Measurements from ENCODE around the gene CARS1.

Gene CARS1

GRCh38 chr11:2990617-2991451 is 66.4 kb downstream of the CARS1 start:
- DNase-seq = no peak

- DNase-seq = no peak
Observed at GRCh38 chr11:2989551-2989950, 67.7 kb downstream of the CARS1 start.

- DNase-seq = no peak
Observed at GRCh38 chr11:2989006-2989405, 68.2 kb downstream of the CARS1 start.

GRCh38 chr11:2987881-2988861 is 69.1 kb downstream of the CARS1 start:
- no peak for DNase-seq

GRCh38 chr11:2983908-2984307 is 73.3 kb downstream of the CARS1 start:
- DNase-seq = no peak

GRCh38 chr11:2982214-2982613 is 75.0 kb downstream of the CARS1 start:
- no peak for DNase-seq

GRCh38 chr11:2981130-2981529 is 76.1 kb downstream of the CARS1 start:
- DNase-seq = no peak

- DNase-seq = no peak
Observed at GRCh38 chr11:2980168-2980840, 76.9 kb downstream of the CARS1 start.

GRCh38 chr11:2977113-2977512 is 80.1 kb downstream of the CARS1 start:
- DNase-seq = no peak

GRCh38 chr11:2976294-2977063 is 80.7 kb downstream of the CARS1 start:
- no peak for DNase-seq

- no peak for DNase-seq
Observed at GRCh38 chr11:2975594-2975993, 81.6 kb downstream of the CARS1 start.

GRCh38 chr11:2974272-2974671 is 83.0 kb downstream of the CARS1 start:
- DNase-seq = no peak

- DNase-seq = no peak
Observed at GRCh38 chr11:2968341-2968900, 88.8 kb downstream of the CARS1 start.

GRCh38 chr11:2964782-2965181 is 92.4 kb downstream of the CARS1 start:
- no peak for DNase-seq

GRCh38 chr11:2963761-2964160 is 93.5 kb downstream of the CARS1 start:
- DNase-seq = no peak

- no peak for DNase-seq
Observed at GRCh38 chr11:2963112-2963754, 94.0 kb downstream of the CARS1 start.

- no peak for DNase-seq
Observed at GRCh38 chr11:2961080-2961479, 96.1 kb downstream of the CARS1 start.

- no peak for DNase-seq
Observed at GRCh38 chr11:2960139-2960538, 97.1 kb downstream of the CARS1 start.

- DNase-seq = no peak
Observed at GRCh38 chr11:2958251-2958650, 99.0 kb downstream of the CARS1 start.

GRCh38 chr11:2955906-2956476 is 101.2 kb downstream of the CARS1 start:
- DNase-seq = no peak

- no peak for DNase-seq
Observed at GRCh38 chr11:2954263-2954662, 103.0 kb downstream of the CARS1 start.

All from NCI-H187 treated with DMSO at 0.1 percent for 48 hours (cell line).